ENCODE results near the gene AIRE.

GRCh38 chr21:44298301-44298700, 12.6 kb downstream of the AIRE start:
- TF ChIP-seq POLR2AphosphoS5 (IDR thresholded peaks at IDR 0.05; ENCODE audit: low read depth, low read length) (no peak), POLR2A (IDR thresholded peaks at IDR 0.05; ENCODE audit: low read depth, low read length) (no peak), TAF1 (IDR thresholded peaks at IDR 0.05; ENCODE audit: borderline replicate concordance, low read depth, low read length) (no peak)
